GM10847 (cell line): ENCODE data around the gene SATB1.

ENCODE experiments used
- POLR2A ChIP-seq: IDR thresholded peaks from 2 replicates; pipeline ENCODE4 v1.6.1; 2011; ENCODE audit not compliant: insufficient read length; ENCODE audit errors: extremely low read depth

The SATB1 gene

GRCh38 chr3:18354701-18355100 is 70.4 kb downstream of the SATB1 start:
- TF ChIP-seq POLR2A: no peak

GRCh38 chr3:18351823-18352744 is 73.1 kb downstream of the SATB1 start:
- TF ChIP-seq POLR2A: no peak

GRCh38 chr3:18351069-18351628 is 74.0 kb downstream of the SATB1 start:
- no peak for TF ChIP-seq POLR2A

- no peak for TF ChIP-seq POLR2A
These were observed 75.8 kb downstream of the SATB1 start for GRCh38 chr3:18349197-18349798.

- no peak for TF ChIP-seq POLR2A
These were observed 79.0 kb downstream of the SATB1 start for GRCh38 chr3:18346097-18346496.

- no peak for TF ChIP-seq POLR2A
These were observed 80.1 kb downstream of the SATB1 start for GRCh38 chr3:18345015-18345367.

GRCh38 chr3:18344306-18345014 is 80.7 kb downstream of the SATB1 start:
- TF ChIP-seq POLR2A: no peak

GRCh38 chr3:18343809-18344208 is 81.3 kb downstream of the SATB1 start:
- no peak for TF ChIP-seq POLR2A

- TF ChIP-seq POLR2A: no peak
These were observed 86.2 kb downstream of the SATB1 start for GRCh38 chr3:18338827-18339514.

- no peak for TF ChIP-seq POLR2A
These were observed 87.9 kb downstream of the SATB1 start for GRCh38 chr3:18337231-18337630.

GRCh38 chr3:18334837-18335601 is 90.1 kb downstream of the SATB1 start:
- TF ChIP-seq POLR2A: no peak

- no peak for TF ChIP-seq POLR2A
These were observed 117.0 kb downstream of the SATB1 start for GRCh38 chr3:18308096-18308650.

GRCh38 chr3:18307529-18307928 is 117.6 kb downstream of the SATB1 start:
- no peak for TF ChIP-seq POLR2A

GRCh38 chr3:18302517-18302916 is 122.6 kb downstream of the SATB1 start:
- no peak for TF ChIP-seq POLR2A
